Pulmonary artery endothelial cell (primary cell): ENCODE data around the gene ATP11C. TPM values are rescaled to one million over a fixed set of nuclear protein-coding genes. Genes with fewer than 3 reads are reported as not detected.

Source experiments
- DNase-seq: peaks from one replicate; pipeline ENCODE4 v3.0.0-alpha.2; 2011; ENCODE audit warnings: low read depth, low spot score
- total RNA-seq: library from RNA; depleted of rRNA; stranded (reverse); fragments of >200 nt; gene quantifications from 2 replicates; pipeline ENCODE4 v1.2.3, GENCODE V29; 2014

The ATP11C gene
- total RNA-seq, 1 donor from 2014 or later: 72.7 TPM

DNA sequence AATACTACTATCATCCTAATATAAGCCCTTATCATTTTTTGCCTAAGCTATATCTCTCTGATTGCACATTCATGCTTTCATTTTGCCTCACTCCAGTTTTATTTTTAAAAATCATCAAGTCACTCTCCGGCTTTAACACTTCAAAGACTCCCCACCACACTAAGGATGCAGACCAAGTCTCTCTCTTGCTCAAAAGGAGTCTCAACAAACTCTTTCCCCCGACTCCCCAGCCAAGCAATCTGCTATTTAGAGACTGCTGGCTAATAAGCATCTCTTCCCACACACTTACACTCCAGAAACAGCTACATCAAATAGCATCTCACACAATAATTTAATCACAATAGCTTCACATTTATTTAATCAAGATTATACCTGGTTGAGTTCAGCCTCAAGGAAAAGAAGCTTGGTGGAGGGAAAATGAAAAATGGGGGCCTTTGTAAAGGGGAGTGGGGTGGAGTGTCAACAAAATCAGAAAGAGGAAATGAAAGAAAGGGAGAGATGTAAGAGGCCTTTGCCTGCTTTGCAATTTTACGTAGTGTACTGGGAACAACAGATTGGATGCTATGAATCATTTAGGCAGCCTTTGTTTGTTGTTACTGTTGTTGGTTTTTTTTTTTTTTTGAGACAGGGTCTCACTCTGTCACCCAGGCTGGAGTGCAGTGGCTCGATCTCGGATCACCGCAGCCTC is 120.8 kb downstream of the ATP11C start:
- DNase-seq: no peak

DNA sequence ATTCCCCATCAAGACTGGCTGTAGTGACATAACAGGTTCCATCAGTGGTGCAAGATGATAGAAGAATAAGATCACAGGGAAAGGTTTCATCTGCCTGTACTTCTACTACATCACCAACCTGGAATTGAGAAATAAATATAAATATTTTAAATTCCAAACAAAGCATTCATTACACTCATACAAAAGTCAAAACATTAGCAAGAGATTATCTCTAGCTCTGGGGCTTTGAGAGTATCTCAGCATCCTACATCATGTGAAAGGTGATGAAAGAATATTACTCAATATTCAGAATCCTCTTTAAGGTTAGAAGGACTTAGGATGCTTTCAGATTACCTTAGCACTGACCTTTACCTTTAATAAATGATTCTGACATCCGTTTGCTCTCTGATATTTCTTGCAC is 128.4 kb downstream of the ATP11C start:
- DNase-seq: no peak

DNA sequence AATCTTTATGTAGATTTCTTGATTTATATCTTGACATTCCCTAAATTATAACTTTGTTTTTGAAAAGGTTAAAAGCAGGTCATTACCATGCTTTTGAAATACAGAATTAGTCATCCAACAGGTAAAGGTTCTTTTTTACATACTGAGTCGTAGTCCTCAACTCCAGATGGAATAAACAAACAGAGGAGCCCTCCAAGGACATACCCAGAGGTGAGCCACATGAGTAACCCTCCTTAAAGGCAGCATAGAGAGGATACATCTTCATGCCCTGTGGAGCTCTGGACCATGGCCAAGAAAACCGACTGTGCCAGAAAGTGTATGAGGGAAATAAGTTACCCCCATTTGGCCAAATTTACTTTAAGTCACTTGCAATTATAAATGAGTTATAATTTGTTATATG is 129.6 kb downstream of the ATP11C start:
- no peak for DNase-seq

DNA sequence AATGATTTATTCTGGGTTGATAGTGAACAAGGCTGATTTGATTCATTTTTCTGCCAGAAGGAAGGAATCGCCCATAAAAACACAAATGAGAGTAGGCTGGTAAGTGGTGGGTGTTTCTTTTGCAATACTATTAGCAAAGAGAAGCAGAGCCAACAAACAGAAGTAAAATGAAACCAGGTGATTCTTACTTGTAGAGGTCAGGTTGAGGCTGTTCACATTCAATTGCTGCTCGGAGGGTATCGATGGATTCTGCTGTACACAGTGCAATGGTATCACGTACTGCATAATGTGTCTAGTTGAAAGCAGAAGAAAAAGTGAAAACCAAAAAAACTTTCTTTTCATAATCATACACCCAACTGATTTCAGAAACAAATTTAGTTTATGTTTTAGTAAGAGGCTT is 130.8 kb downstream of the ATP11C start:
- DNase-seq: no peak

DNA sequence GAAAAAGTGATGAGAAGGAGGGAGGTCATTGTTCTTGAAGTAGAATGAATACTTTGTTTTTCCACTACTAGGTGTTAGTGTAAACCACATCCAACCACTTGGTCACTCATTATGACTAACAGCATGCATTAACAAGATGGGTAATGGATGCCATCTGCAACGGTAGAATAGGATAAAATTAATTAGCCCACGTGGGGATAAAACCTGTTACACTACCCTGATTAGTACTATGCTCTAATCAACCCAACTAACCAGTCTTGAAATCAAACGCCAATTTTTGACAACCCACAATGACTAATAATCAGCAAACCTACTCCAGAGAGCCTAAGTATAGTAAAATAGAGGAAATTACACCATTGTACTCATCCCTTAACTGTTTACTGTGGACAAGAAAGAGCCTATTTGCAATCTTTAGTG is 131.4 kb downstream of the ATP11C start:
- no peak for DNase-seq

DNA sequence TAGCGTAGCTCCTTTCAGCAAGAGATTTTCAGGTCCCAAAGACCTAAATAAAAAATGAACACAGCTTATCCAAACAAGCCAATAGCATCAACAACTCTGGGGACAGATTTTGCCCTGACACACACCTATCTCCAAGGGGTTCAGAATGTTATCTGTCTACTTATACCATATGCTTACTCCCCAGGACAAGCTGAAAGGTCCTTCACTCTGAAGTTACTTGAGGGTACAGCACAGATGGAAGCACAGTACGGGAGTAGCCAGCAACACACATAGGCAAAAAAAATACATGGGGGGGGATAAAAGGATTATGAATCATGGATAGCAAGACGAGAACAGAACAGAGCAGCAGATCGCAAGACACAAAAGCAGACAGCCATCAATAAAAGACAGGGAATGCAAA is 134.2 kb downstream of the ATP11C start:
- DNase-seq: no peak

DNA sequence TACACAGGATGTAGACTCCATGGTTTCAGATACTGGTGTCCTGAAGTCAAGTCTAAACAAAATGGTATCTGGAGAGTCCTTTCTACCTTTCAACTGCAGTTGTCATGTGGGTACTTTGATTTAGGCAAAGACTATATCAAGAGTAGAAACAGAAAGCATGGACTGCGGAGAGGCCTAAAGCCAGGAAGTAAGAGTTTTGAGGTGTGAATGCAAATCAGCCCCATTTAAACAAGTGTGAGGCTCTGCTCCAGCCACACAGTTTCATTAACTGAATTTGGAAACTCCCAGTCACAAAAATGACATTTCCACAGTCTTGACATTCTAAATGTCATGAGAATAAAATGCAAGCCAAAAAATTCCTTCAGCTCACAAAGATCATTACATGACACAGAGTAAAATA is 137.7 kb downstream of the ATP11C start:
- no peak for DNase-seq

DNA sequence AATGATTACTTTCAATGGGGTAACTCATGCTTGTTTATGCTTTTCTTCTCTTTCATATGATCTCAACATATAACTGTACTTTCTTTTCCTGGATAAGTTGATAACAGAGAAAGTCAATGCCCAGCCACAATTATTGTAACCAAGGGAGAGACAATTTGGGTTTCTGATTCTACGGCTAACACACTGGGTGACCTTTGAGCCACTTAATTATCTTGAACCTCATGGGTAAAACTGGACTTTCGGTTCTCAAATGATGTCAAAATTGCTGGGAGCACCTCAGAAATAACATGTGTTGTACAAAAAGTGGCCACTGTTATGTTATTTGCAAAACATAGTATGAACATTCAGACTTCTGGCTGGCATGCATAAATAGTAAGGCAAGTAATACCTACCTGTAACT is 145.3 kb downstream of the ATP11C start:
- DNase-seq: no peak

DNA sequence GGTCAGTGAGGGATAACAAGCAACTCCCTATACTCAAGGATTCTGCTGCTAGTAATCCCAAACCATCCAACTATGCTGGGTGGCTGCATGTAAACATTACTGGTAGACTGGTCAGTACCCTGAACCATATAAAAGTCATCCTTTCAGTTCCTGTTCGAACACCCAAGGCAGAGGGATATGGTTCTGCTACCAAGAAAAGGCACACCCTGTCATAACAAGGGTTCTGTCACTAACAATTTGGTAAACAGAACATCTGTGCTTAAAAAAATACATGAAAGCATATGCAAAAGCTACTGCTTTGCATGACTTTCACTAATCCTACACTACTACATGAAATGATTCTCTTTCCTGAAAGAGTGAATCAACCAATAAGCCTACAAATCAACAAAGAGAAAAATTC is 148.0 kb downstream of the ATP11C start:
- DNase-seq: no peak

DNA sequence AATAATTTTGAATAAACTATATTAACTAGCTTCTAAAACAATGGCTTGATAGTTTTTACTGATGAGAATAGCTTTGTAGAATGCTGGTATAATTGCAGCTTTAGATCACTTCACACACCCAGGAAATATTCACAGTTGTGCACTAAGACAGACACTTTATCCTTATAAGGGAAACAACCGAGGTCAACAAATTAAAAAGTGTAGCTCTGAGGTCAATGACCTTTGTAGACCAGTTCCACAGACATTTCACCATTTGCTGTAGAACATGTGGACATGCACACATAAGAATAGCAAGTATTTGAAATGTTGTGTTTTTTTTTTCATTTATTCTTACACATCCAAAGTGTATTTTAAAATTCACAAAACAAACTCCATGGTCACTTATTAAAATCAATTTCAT is 148.9 kb downstream of the ATP11C start:
- no peak for DNase-seq

DNA sequence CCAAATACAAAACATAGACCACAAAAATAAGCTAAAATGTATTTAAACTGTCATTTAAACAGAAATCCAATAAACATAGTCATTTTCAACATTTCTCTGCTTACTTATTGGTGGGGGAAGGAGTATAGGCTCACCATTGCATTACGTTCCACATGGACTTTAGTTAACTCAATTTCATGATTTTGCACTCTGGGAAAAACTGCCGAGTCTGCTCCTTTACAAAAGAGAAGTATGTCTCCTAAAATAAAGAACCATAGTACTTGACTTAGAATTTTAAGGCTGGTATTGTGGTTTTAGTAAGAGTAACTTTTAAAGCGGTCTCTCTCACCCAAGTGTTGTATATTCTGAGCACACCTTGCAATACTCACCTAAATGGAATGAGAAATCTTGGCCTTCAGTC is 149.8 kb downstream of the ATP11C start:
- no peak for DNase-seq

DNA sequence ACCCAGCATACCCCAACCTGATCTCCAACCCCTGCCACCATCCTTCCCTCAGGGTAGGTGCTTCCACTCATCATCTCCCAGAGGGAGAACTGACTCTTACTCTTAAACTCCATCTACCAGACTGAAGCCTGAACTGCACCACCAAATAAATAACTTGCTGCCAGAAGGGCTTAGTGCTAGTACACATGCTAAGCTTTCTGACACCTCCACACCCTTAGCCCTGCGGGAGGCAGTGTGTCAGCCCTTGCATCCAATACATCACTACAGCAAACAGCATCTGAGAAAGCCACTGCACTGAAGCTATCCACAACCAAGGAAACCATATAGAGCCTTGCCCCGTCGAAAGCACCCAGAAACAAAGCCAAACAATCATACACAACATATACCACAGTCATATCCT is 156.3 kb downstream of the ATP11C start:
- DNase-seq: no peak

DNA sequence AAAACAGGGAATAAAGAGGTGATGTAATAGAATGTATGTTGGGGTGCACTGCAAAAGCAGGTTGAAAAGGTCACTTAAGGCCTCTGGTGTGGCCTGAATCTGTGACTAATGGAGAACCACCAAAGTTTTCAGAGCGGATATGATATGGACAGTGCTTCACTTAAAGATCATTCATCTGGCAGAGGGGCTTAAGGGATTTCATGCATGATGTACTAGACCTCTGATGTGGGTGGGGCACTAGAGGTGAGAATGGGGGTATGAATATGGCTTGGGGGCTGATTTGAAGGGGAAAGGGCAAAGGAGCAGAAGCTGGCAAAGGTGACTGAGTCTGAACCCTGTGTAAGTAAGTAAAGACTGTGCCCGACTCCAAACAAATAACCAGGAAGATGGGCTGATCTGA is 162.5 kb downstream of the ATP11C start:
- no peak for DNase-seq

DNA sequence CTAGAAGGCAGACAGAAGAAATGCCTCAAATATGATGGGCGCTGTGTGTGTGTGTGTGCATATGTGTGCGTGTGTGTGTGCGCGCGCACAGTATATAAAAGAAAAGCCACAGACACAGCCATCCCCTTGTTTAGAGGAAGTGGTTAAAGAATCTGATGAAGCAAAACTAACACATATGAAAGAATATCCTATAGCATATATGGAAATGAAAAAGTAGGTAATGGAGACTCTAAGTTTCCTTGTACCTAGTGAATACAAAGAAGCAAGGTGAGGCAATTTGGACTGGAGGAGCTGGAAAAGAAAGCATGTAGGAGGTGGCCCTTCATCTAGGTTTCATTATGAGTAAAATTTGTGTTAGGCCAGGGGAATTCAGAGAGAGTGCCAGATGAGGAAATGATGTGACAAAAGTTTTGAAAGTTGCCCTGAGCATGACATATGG is 166.3 kb downstream of the ATP11C start:
- no peak for DNase-seq

DNA sequence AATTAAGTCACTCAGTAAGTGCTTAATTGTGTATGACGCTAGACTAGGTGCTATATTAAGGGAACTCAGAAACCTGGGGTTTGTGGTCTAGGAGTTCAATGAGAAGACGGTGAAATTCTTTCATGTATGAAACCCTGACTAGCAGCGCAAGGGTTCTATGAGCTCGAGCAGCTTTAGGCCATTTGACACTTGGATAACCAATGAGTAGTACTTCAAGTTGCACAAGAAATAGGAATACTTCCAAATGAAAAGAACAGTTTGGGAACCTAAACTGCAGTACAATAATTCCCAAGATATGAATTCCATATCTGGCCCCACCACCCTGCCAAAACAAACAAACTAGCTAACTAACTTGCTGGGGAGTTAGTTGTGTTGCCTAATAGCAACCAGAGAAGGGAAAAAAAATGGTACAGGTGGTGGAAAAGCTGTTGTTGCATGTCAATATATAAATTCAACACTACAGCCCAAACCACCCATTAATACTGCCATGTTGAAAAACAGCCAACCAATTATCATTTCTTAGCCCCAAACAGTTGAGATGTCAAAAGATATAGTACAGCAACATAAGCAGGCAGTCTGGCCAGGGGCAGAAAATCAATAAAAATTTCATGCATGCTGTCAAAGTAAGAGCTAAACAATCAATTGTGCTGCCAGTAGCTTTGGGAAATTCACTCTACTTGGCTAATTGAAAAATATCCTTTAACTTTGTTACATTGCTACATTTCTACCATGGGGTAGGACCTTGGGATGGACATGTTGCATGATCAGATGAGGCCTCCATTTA is 170.3 kb downstream of the ATP11C start:
- no peak for DNase-seq

DNA sequence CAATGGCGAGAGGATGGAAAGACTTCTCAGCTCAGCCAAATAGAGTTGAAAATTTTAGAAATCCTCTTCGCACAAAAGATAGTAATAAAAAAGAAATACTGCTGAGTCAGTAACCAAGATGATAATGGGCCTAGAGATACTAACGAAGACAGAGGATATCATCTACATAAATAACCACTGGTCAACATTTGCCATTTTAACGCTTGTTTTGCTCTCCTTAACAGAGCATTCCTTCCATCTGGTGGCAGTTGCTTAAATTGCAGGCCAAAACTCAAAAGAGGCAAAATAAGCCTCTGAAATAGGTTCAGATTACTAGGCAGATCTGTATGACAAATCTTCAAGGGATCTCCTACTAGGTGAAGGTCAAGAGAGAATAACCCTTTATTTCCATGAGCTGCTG is 173.2 kb downstream of the ATP11C start:
- DNase-seq: no peak

DNA sequence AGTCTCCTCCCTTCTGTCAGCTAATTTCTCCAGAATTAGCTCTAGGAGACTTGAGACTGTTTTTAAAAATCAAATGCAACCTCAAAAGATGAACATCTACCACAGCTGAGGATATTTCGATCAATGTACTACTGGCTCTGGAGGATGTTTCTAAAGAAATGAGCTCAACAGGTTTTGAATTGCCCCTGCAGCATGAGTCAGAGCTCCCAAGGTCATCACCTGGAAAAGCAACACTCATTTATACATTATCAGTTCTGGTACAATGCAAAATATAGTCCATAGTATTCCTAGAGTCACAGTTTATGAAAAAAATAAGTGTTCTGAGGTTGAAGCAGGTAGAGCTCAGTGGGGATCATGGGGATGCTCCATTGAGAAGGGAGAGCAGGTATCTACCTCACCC is 174.0 kb downstream of the ATP11C start:
- no peak for DNase-seq

DNA sequence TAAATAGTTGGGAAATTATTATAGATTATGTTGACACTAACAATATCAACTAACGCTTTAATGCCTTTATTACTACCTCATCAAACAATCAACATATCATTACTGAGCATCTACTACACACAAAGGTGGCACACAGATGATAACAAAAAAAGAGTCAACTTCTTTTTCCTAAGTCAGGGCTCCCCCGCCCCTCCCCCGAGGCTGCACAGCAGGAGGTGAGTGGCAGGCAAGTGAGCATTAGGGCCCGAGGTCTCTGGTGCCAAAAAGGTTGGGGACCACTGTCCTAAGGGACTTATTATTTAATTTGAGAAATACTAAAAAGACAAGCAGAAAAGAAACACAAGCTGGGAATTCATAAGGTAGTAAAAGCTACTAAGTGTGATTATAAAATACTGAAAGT is 174.6 kb downstream of the ATP11C start:
- no peak for DNase-seq

DNA sequence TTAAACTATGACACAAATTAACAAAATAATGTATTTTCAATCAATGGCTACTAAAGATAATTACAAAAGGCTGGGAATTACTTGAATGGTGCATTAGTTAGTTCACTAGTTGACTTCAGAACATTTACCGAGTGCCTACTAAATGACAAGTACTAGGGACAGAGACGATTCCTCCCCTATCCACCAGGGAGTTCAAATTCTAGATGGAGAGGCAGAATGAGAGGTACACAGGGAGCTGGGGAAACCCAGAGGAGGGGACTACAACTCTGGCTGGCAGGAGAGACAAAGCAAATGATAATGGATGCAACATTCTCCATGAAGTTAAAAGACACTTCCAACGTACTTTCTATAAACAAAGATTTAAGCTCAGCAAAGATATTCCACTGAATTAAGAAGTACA is 181.8 kb downstream of the ATP11C start:
- DNase-seq: no peak

DNA sequence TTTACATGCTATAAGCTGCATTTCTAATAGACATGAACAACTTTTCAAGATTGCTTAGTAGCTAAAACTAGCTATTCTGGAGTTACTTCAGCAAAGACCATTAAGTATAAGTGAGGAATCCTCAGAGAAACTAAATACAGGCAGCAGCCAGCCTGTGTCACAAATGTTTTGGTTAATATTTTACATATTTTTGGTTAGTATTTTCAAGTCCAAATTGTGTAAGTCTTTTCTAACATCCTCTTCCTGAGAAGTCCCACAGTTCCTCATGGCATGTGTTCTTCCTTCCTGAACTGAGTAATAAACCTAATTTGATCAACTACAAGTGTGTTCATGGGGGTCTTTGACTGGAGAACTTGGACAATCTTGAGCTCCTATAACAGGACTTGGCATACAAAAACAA is 182.5 kb downstream of the ATP11C start:
- DNase-seq: no peak

DNA sequence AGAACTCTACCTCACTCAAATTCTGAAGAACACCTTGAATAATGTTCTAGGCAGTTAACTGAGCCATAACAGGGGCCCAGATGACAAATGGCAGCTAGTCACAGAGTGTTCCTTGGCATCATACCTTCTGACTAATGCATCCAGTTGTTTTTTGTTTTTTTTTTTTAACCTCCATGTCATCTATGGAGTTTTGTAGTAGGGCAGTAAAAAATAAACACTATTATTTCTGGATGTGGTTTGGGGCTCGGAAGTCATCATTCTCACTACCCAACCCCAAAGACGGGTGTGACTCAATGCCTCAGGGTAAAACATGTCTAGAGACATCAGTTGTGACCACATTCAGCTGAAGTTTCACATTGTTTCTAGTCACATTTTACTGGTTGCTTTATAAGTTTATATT is 193.7 kb downstream of the ATP11C start:
- DNase-seq: no peak

DNA sequence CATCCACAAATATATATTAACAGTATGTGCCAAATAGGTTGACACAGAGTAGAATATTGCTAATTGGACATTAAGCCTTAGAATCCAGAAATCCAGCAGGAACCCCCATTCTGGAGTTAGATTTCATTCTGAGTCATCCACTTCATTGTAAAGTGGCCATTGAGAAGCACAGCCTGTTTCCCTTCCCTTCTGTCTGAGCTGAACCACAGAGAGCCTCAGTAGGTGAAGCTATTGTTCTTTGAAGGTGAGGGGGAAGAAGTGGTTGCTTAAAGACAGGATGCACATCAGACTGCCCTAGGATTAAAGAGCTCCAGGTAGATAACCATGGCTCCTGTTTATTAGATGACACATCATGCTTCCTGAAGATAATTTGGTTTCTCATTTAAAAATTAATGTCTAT is 194.3 kb downstream of the ATP11C start:
- DNase-seq: no peak

DNA sequence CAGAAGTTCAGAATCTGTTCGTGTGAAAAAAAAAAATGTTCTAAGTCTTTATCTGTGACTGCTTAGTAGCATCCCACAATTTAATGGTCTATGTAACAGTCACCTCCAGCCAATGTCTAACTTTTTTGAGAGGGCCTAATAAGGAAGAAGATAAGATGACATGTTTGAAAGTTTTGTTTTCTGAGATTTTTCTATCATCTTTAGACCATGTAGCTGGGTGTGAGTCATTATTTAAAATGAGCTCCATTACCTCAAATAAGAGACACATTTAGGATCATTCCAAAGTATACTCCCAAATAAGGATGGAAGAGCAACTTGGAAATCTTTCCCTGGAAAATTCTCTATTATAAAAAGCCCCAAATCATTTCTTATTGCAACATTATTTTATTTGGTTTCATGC is 196.7 kb downstream of the ATP11C start:
- DNase-seq: no peak
